Measurements from ENCODE around the gene AKAP9. TPM values are rescaled to one million over a fixed set of nuclear protein-coding genes. Genes with fewer than 3 reads are reported as not detected.

AKAP9 gene
- total RNA-seq, 1 donor from 2014 or later, result 75.4 TPM

GRCh38 chr7:92150450-92151017, 209.9 kb downstream of the AKAP9 start:
- TF ChIP-seq POLR2AphosphoS5 (IDR thresholded peaks at IDR 0.05; ENCODE audit: insufficient read depth in 1 of 2, low read depth in 1 of 2), result no peak
- TF ChIP-seq CTCF (IDR thresholded peaks at IDR 0.05), result no peak
- TF ChIP-seq POLR2A (IDR thresholded peaks at IDR 0.05), result no peak
- no peak overlapping the region for H3K4me3 ChIP-seq
- intact Hi-C loops (cut with DNase I), result no loop called here
- no peak for DNase-seq (ENCODE audit: extremely low spot score in 2 of 2)
- H3K27me3 ChIP-seq, result no peaks in the 10 kb centered on the region
- H3K36me3 ChIP-seq, result no peaks in the 10 kb centered on the region
- H3K4me1 ChIP-seq, result no peaks in the 10 kb centered on the region
- H3K9me3 ChIP-seq, result no peaks in the 10 kb centered on the region
- no peak overlapping the region for H3K27ac ChIP-seq

- H3K9me3 ChIP-seq, result no peaks in the 10 kb centered on the region
- no peak for TF ChIP-seq CTCF (IDR thresholded peaks at IDR 0.05)
- TF ChIP-seq POLR2A (IDR thresholded peaks at IDR 0.05), result no peak
- no peak for TF ChIP-seq POLR2AphosphoS5 (IDR thresholded peaks at IDR 0.05; ENCODE audit: insufficient read depth in 1 of 2, low read depth in 1 of 2)
- no peaks in the 10 kb centered on the region for H3K27me3 ChIP-seq
- no peak overlapping the region for H3K4me3 ChIP-seq
- DNase-seq (ENCODE audit: extremely low spot score in 2 of 2), result no peak
- intact Hi-C loops (cut with DNase I), result no loop called here
- no peaks in the 10 kb centered on the region for H3K4me1 ChIP-seq
- no peaks in the 10 kb centered on the region for H3K36me3 ChIP-seq
- no peak overlapping the region for H3K27ac ChIP-seq
Observed at GRCh38 chr7:92155108-92155739, 214.6 kb downstream of the AKAP9 start.

GRCh38 chr7:92156990-92157389, 216.3 kb downstream of the AKAP9 start:
- TF ChIP-seq POLR2AphosphoS5 (IDR thresholded peaks at IDR 0.05; ENCODE audit: insufficient read depth in 1 of 2, low read depth in 1 of 2) (no peak), POLR2A (IDR thresholded peaks at IDR 0.05) (no peak), CTCF (IDR thresholded peaks at IDR 0.05) (no peak)
- intact Hi-C loops (cut with DNase I), result no loop called here

GRCh38 chr7:92158660-92159575, 218.3 kb downstream of the AKAP9 start:
- TF ChIP-seq POLR2A (IDR thresholded peaks at IDR 0.05), result no peak
- no peak for TF ChIP-seq CTCF (IDR thresholded peaks at IDR 0.05)
- no peak for TF ChIP-seq POLR2AphosphoS5 (IDR thresholded peaks at IDR 0.05; ENCODE audit: insufficient read depth in 1 of 2, low read depth in 1 of 2)
- H3K36me3 ChIP-seq, result no peaks in the 10 kb centered on the region
- intact Hi-C loops (cut with DNase I), result no loop called here
- H3K4me1 ChIP-seq, result no peaks in the 10 kb centered on the region
- no peaks in the 10 kb centered on the region for H3K9me3 ChIP-seq
- H3K27me3 ChIP-seq, result no peaks in the 10 kb centered on the region
- DNase-seq (ENCODE audit: extremely low spot score in 2 of 2), result no peak
- H3K4me3 ChIP-seq, result no peak overlapping the region
- peak overlapping the region; percentile 1 for H3K27ac ChIP-seq

More at GRCh38 chr7:92156990-92157389, 216.3 kb downstream of the AKAP9 start:
- no peak for DNase-seq (ENCODE audit: extremely low spot score in 2 of 2)
- Histone ChIP-seq H3K27me3 (no peaks in the 10 kb centered on the region), H3K4me1 (no peaks in the 10 kb centered on the region), H3K36me3 (no peaks in the 10 kb centered on the region), H3K27ac (no peak overlapping the region), H3K9me3 (no peaks in the 10 kb centered on the region), H3K4me3 (no peak overlapping the region)

Other genes starting within 250 kb of the AKAP9 start
- gene MTERF1, start 60.2 kb upstream of the AKAP9 start, total RNA-seq, result 8.1 TPM
- gene CYP51A1, start 193.6 kb downstream of the AKAP9 start, total RNA-seq, result 39.0 TPM
- gene LRRD1, start 238.3 kb downstream of the AKAP9 start, total RNA-seq, result 0.49 TPM